Epithelial cell of prostate (primary cell): Measurements from ENCODE around the gene COL6A1.
"Not testable (repeated sequence)": the region's sequence is repeated elsewhere in the genome, so short reads cannot be mapped to it uniquely, and the experiment has no call there.

Experiments used
- DNase-seq: peaks from one replicate; pipeline ENCODE4 v3.0.0-alpha.2; 2011; ENCODE audit warnings: low read depth, low spot score
- H3K27ac ChIP-seq: fragments of 450-650 bp; 2 replicates; pipeline ENCODE4 v1.5.1; 2017; ENCODE audit warnings: mild to moderate bottlenecking

Gene COL6A1

DNA sequence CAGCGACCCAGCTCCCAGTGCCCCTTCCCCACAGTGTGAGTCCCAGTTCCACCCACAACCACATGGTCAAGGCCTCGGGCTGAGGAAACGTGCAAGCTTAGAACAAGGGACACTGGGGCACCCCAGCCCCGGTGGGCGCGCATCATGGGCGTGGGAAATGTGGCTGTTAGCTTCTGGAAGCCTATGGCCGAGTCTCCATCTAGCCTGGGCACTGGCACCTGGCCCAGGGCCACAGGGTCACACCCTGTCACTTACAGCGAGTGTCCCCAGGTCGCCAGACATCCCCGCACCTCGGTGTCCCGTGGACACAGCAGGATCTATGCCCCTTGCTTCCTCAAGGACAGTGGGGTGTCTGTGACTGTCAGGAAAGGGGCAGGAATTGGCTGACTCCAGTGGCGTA lies 37.0 kb upstream of the COL6A1 start:
- no peak for DNase-seq
- no peak overlapping the region for H3K27ac ChIP-seq

DNA sequence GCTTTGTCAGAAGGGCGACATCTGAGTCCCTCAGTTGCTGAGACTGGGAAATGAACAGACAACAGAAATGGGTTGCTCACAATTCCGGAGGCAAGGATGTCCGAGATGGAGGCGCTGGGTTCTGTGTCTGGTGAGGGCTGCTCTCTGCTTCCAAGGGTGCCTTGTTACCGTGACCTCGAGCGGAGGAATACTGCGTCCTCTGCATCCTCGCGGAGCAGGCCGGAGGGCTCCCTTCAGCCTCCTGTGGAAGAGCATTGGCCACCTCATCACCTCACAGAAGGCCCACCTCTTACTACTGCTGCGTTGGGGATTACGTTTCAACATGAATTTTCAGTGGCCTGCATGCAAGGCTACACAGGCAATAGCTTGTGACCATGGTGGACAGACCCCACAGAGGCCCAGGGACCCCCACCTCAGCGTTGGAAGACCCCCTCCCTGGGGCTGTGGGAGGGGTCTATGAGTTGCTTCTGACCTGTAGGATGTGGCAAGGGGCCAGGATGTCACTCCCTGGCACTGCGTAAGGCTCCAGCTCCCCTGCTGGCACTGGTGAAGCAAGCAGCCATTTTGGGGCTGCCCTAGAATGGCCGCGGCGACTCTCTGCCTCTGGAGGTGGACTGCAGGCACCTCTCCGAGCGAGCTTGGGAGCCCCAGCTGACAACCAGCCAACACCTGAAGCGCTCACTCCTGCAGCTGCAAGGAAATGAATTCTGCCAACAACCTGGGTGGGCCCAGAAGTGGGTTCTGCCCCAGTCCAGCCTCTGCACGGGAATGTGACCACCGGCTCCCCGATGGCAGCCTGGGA lies 36.3 kb upstream of the COL6A1 start:
- H3K27ac ChIP-seq, result no peak overlapping the region
- no peak for DNase-seq

DNA sequence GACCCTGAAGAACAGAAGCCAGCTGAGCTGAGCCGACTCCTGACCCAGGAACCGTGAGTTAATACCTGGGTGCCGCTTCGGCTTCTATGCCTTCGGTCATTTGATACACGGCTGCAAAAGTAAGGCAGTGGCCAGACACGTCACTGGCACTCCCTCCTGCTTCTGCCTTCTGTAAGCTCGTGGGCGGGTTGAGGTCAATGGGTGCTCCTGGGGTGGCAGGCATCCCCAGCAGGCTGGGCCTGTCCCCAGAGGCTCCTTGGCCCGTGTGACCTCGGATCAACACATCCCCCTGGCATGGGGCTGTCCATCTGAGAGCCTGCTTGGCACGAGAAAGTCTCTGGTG lies 35.7 kb upstream of the COL6A1 start:
- no peak for DNase-seq
- no peak overlapping the region for H3K27ac ChIP-seq

DNA sequence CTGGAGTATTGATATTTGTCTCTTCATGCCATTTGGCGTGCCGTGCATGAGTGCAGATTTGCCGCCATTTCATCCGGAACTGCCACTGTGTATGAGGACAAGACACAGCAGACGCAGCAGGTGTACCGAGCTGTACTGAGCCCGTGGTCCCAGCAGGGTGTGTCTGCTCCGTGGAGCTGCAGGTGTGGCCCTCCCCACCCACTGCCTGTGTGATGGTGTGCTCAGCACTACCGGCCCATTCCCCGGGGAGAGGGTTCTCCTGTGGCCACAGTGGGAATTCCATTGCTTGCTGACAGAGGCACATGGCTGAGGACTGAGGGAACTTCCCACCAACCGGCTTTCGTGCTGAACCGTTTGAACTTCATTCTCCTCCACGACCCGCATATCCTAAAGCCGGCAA lies 34.3 kb upstream of the COL6A1 start:
- no peak overlapping the region for H3K27ac ChIP-seq
- no peak for DNase-seq

DNA sequence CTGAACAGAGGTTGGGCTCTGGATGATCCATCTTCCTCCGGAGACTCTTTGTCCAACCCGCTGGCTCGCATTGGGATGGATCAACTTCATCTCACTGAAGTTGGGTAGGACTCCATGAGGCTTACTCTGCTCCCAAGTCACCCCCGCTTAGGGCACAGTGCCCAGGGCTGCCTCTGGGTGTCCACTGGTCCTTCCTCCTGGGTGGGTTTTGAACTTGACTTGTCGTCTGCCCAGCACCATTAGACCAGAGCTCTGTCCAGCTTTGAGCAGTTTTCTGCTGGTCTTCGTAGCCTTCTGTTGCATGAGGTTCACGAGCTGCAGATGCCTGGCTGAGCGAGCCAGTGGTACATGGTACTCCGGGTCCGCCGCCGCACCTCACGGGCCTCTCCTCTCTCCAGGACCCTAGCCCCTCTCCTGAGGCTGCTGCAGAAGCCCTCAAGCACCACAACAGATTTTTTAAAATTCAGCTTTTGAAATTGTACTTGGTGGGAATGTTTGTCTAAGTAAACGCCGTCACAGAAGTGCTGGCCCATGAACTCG lies 33.8 kb upstream of the COL6A1 start:
- DNase-seq, result no peak
- H3K27ac ChIP-seq, result no peak overlapping the region

DNA sequence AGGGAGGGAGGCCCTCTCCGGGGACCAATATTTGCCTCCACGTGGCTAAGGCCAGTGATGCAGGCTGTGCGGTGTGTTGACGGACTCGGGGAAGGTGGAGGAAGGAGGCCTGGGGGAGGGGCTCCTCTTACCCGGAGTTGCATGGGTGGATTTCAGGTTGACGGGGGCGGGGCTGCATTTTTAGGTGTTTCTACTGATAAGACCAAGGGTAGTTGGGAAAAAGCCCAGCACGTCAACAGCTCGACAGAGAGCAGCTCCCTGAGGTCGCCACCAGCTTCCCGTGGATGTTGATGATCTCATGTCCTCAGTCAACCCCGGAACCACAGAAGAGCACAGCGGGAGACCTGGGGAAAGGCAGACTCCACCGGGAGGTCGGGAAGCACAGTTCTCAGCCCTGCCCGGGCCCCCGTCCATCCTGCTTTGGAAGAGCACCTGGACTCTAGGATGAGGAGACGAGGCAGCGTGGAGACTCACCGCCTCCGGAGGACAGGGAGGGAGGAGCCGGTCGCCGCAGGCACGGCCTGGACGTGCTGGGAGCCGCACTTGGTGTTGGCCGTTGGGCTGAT lies 32.9 kb upstream of the COL6A1 start:
- no peak for DNase-seq
- H3K27ac ChIP-seq, result no peak overlapping the region

DNA sequence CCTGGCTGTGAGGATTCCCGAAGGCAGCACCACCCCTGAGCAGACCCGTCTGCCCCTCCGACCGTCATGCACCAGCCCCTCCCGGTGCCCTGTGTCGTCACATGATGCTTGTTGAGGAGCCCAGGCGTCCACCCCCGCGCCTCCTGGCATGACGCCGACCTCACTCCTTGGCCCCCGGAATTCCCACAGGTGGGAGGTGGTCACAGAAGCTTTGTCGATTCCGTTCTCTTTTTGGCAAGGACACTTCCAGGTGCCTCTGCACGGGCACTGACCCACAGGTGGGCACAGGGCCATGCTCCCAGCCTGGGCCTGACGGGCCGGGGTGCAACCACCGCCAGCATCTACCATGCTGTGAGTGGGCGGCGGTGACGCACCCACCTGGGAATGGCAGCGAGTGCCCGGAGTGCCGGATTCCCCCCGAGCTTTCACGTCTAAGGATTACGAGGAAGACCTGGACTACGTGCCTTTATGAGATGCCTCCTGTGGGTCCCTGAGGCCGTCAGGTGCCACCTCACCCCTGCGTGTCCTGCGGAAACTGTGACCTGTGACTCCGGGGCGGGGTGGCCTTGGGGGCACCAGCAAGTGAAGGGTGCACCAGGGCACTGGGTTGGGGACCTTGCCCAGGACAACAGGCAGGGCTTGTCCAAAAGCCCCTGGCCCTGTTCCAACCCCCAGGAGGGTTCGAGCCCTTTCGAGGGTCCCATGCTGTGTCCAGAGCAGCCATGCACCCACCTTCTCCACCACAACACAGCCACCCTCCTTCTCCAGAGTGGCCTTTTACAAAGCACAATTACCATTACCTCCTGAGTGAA lies 31.4 kb upstream of the COL6A1 start:
- no peak for DNase-seq
- H3K27ac ChIP-seq, result no peak overlapping the region

DNA sequence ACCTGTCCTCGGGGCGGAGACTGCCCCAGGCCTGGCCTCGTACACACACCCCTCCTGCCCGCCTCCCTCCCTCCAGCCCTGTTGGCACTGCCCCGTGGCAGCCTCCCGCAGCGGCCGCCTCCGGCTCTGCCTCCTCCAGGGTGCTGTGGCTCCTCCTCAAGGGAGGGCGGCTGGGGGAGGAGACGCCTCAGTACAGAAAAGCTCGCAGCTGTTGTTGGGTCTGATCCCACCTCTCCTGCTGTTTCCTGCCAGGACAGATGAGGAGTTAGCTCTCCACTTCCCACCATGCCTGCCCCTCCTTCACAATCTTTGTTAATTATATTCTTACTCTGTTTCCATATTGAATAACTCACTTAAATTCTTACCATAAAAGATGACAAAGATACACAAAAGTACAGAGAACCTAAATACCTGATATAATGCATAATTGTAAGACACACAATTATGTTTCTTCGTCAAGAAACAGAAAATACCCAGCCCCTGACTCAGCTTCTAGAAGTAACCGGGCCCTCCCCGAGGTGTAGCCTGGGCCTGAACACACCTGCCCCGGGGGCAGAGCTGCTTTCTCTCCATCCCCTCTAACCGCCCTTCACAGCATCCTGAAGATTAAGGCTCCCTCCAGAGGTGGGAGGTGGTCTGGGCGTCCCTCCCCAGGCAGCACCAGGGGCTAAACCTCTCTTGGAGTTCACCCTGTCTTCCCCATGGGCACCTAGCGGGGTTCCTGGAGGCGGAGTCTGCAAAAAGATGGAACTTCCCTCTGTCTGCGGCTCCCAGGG lies 30.6 kb upstream of the COL6A1 start:
- no peak for DNase-seq
- no peak overlapping the region for H3K27ac ChIP-seq

DNA sequence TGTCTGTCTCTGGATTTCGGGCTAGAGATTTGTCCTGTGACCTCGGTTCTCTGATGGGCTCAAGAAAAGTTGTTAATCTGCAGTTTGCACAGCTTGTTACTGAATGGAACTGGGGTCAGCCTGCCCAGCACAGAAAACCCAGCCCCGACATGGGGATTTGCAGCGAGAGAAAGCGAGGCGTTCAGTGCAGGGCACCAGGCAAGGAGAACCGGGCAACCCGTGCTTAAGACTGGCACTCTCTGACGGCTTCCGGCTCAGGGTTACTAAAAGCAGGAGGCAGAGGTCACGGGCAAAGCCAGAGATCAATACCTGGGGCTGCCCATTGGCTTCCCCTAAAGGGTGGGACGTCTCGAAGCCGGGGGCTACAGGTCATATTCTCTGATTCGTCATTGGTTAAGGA lies 29.9 kb upstream of the COL6A1 start:
- H3K27ac ChIP-seq, result no peak overlapping the region
- no peak for DNase-seq

DNA sequence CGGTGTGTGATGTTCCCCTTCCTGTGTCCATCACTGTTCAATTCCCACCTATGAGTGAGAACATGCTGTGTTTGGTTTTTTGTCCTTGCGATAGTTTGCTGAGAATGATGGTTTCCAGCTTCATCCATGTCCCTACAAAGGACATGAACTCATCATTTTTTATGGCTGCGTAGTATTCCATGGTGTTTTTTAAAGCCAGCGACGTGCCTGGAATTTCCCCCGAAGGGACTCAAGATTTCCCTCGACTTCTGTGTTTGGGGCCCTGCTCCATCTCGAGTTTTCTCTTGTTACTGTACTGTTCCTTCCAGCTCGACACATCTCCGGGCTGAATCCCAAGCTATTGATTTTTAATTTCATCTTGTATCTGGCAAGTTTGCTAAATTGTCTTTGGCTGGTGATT lies 29.0 kb upstream of the COL6A1 start:
- not testable (repeated sequence) for H3K27ac ChIP-seq, DNase-seq

DNA sequence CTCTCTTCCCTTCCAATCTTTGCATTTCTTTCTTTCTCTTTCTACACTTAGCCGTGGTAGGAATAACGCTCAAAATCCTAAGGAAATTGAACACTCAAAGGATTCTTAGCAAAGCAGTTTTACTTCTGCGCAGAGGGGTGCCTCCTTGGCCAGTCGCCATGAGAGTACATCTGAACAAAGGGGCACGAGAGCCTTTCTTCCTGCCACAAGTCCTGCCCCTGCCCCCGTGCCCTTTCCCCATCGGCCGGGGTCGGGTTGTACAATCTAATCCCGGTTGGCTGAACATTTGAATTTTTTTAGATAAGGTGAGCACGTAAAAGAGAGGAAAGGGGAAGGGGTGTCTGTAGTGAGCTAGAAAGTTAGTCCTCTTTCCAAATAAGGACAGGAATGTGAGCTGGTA lies 28.6 kb upstream of the COL6A1 start:
- no peak overlapping the region for H3K27ac ChIP-seq
- no peak for DNase-seq

DNA sequence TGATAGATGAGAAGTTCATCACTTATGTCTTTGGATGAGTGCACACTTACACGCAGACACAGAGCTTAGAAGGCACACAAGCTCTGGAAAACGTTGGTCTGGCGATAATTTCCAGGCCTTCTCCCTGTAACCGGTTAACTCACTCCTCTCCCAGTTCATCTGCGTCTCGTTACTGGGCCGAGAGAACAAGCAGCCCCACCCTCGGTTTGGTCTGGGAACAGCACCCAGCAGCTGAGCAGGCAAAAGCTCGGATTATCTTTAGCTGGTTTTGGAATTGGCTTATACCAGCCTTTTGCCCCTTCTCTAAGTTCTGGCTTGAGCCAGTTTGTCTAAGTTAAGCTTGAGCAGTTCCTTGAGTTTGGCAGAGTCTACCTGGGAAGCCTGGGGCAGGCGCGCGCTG lies 27.3 kb upstream of the COL6A1 start:
- H3K27ac ChIP-seq, result no peak overlapping the region
- no peak for DNase-seq

DNA sequence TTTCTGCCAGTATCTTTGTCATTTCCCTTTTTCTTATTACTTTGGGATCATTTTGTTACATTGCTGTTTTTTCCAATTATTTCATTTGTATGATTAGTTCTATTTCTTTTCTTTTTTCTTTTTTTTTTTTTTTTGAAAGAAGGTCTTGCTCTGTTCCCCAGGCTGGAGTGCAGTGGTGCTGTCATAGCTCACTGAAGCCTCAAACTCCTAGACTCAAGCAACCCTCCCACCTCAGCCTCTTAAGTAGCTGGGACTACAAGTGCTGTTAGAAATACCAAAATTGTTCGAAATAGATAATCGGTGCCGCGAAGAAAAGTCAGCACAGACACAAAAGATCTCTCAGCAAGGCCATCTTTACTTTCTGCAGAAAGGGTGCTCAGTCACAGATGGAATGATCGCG lies 26.6 kb upstream of the COL6A1 start:
- DNase-seq, result no peak
- H3K27ac ChIP-seq, result no peak overlapping the region

DNA sequence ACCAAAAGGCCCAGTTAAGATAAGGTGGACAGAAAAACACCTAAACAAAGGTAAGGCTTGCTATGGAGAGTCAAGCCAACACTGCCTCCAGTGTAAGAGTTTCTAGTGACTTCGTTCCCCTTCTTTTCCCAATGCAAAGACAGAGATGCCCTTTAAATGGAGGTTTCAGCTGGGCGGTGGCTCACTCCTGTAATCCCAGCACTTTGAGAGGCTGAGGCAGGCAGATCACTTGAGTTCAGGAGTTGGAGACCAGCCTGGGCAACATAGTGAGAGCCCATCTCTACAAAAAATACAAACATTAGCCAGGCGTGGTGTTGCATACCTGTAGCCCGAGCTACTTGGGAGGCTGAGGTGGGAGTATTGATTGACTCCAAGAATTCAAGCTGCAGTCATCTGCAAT lies 24.0 kb upstream of the COL6A1 start:
- H3K27ac ChIP-seq, result no peak overlapping the region
- DNase-seq, result no peak

DNA sequence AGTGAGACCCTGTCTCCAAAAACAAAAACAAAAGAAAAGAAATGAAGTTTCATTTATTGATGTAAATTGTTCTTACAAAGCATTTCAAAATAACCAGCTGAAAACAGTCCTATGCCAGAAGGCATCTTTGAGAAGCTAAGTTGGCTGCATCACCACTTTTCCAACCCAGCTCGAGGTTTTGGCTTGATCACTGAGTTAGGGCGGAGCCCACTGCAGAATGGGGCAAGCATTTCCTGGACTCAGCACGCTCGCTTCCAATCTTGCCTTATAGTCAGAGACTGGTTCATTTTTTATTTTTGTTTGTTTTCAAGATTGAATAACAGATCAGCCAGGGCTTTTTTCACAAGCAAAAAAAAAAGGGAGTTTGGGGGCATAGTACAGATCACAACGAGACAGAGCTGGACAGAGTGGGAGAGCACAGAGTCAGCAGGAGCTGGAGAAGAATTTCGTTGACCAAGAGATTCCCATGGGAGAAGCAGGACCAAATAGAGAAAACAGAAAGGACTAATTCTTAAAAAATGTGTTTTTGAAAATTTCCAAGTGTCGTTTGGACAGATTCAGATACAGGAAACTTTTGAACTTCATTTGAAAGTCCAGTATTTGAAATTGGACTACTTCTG lies 23.5 kb upstream of the COL6A1 start:
- DNase-seq, result no peak

DNA sequence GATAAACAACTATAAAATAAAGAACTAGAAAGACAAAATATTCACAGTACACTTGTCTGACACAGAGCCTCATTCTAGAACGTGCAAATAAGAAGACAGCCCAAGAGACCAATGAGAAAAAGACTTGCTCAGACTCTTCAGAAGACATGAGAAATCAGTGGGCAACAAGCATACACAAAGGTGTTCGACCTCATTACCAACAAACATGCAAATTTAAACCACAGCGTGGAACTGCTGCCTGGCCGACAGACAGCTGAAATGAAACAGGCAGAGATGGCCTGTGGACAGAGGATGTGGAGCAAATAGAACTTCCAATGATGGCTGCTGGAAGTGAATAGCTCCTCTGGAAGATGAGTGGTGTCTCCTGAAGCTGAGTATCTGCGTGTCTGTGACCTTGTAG lies 22.4 kb upstream of the COL6A1 start:
- no peak overlapping the region for H3K27ac ChIP-seq
- DNase-seq, result no peak

More for the DNA sequence above, 23.5 kb upstream of the COL6A1 start:
- no peak overlapping the region for H3K27ac ChIP-seq

DNA sequence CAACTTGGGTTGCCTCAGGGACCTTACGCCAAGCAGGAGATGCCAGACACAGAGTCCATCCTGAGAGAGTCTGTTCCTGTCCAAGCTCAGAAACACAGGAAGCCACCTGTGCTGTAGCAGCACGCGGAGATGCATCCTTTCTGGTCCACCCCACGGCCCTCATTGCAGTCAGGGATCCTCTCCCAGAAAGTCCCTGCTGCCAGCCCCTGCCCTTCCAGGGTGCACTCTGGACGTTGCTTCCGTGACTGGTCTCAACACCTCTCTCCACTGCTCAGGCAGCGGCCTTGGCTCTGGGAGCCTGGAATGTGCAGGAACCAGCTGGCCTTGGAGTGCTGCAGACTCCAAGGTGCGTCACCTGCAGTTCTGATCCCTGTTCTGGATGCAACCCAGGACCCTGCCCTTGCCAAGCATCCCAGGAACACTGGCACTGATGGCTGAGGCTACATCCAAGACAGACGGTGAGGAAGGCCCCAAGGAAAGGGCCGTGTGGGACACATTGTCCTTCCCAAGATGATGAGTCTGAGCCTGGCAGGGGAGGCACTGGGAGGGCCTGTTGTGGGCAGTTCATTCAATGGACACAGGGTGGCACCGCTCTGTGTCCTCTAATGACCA lies 21.7 kb upstream of the COL6A1 start:
- no peak for DNase-seq
- H3K27ac ChIP-seq, result no peak overlapping the region

DNA sequence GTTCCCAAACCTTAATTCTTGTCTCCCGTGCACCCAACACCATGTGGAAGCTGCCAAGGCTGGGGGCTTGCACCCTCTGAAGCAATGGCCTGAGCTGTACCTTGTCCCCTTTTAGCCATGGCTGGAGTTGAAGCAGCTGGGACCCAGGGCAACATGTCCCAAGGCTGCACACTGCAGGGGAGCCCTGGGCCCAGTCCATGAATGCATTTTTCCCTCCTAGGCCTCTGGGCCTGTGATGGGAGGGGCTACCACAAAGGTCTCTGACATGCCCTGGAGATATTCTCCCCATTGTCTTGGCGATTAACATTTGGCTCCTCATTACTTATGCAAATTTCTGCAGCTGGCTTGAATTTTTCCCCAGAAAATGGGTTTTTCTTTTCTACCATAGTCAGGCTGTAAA lies 20.2 kb upstream of the COL6A1 start:
- not testable (repeated sequence) for H3K27ac ChIP-seq, DNase-seq

DNA sequence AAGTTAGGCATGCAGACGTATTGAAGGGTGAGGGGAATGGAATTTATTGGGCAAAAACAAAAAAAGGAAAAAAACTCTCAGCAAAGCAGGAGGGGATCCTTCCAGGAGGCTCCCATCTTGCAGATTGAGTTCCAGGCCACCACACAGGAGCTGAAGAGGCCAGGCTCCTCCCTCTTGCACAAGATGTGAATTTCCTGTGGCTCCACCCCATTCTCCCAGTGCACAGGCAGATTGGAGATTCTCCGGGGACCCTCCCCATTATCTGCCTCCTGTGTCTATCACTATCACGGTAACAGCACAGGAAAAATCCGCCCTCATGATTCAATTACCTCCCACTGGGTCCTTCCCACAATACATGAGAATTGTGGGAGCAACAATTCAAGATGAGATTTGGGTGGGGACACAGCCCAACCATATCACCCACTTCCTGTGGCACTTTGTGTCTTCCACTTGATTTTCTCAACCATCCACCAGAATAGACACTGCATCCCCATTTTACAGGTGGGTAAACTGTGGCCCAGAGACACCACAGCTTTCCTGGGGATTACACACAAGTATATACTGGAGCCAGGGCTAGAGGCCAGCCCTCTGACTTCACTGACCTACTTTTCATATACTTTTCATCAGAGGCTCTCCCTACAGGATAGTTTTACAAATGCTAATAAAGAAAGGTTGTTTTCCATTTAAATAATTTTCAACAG lies 18.9 kb upstream of the COL6A1 start:
- no peak overlapping the region for H3K27ac ChIP-seq
- no peak for DNase-seq
